T-helper 1 cell treated with Interleukin-12 subunit alpha and Interleukin-12 subunit beta and Interleukin-4 antibody, amounts not matched to agents 30 ng/mL and 1 ng/mL, for 36 hours (primary cell): ENCODE results near the gene CCDC188. TPM values are rescaled to one million over a fixed set of nuclear protein-coding genes. Genes with fewer than 3 reads are reported as not detected.

Experiments used
- intact Hi-C: fragments of 100-400 bp; cut with micrococcal nuclease; formaldehyde crosslinking; loops from one replicate; pipeline ENCODE4 v1.15.1; 2024
- total RNA-seq: library from RNA; stranded (reverse); gene quantifications from 2 replicates; pipeline ENCODE4 v1.2.3, GENCODE V29; 2022

The CCDC188 gene
- total RNA-seq, 1 donor from 2014 or later = not detected

GRCh38 chr22:20135806-20136602 lies 14.9 kb downstream of the CCDC188 start:
- intact Hi-C loops = no loop called here

- intact Hi-C loops = no loop called here
Measured at GRCh38 chr22:20135265-20135664, 15.6 kb downstream of the CCDC188 start.

- intact Hi-C loops = loop anchor here (5.0 kb wide), 1 partner anchor 52 kb away; the partner anchor contains the start of gene DGCR8
Measured at GRCh38 chr22:20133930-20134549, 16.8 kb downstream of the CCDC188 start.

GRCh38 chr22:20132686-20133246 lies 18.1 kb downstream of the CCDC188 start:
- intact Hi-C loops = loop anchor here (5.0 kb wide), 1 partner anchor 50 kb away; the partner anchor contains the start of gene DGCR8

GRCh38 chr22:20131859-20132685 lies 18.8 kb downstream of the CCDC188 start:
- intact Hi-C loops = loop anchor here (1.0 to 5.0 kb wide), 4 partner anchors 15 to 167 kb away; partner anchors contain the start of genes DGCR8 and TRMT2A

GRCh38 chr22:20131597-20131858 lies 19.3 kb downstream of the CCDC188 start, which contains the start of gene ZDHHC8:
Gene ZDHHC8, plus strand, starts transcription at chr22:20131804. Its CDS starts 144 bp downstream, at chr22:20131948.
- intact Hi-C loops = loop anchor here (1.0 to 5.0 kb wide), 4 partner anchors 14 to 168 kb away; partner anchors contain the start of genes DGCR8 and TRMT2A

- intact Hi-C loops = loop anchor here (1.0 to 5.0 kb wide), 4 partner anchors 14 to 168 kb away; partner anchors contain the start of genes DGCR8 and TRMT2A
Measured at GRCh38 chr22:20130731-20131596, 19.9 kb downstream of the CCDC188 start.

GRCh38 chr22:20130319-20130718 lies 20.5 kb downstream of the CCDC188 start:
- intact Hi-C loops = loop anchor here (5.0 kb wide), 1 partner anchor 48 kb away; the partner anchor contains the start of gene DGCR8

- intact Hi-C loops = loop anchor here (1.0 to 5.0 kb wide), 2 partner anchors 47 to 159 kb away; partner anchors contain the start of gene DGCR8
Measured at GRCh38 chr22:20129747-20130014, 21.2 kb downstream of the CCDC188 start.

GRCh38 chr22:20128902-20129746 lies 21.7 kb downstream of the CCDC188 start:
- intact Hi-C loops = loop anchor here (1.0 kb wide), 1 partner anchor 159 kb away; no protein-coding TSS in a partner anchor

- intact Hi-C loops = no loop called here
Measured at GRCh38 chr22:20128619-20128901, 22.3 kb downstream of the CCDC188 start.

GRCh38 chr22:20127869-20128618 lies 22.8 kb downstream of the CCDC188 start:
- intact Hi-C loops = no loop called here

GRCh38 chr22:20127318-20127868 lies 23.5 kb downstream of the CCDC188 start:
- intact Hi-C loops = no loop called here

GRCh38 chr22:20126284-20127029 lies 24.4 kb downstream of the CCDC188 start:
- intact Hi-C loops = no loop called here

GRCh38 chr22:20125201-20126174 lies 25.4 kb downstream of the CCDC188 start:
- intact Hi-C loops = no loop called here

- intact Hi-C loops = no loop called here
Measured at GRCh38 chr22:20124083-20124787, 26.6 kb downstream of the CCDC188 start.
